Thoracic aorta (tissue), 2 donors: Measurements from ENCODE around the gene HSH2D. TPM values are rescaled to one million over a fixed set of nuclear protein-coding genes. Genes with fewer than 3 reads are reported as not detected.

Experiments
- ATAC-seq: fragments of 150-250 bp; one replicate; pipeline ENCODE4 v1.8.0; 2017; ENCODE audit warnings: low read depth; ENCODE audit not compliant: insufficient number of reproducible peaks, low FRiP score
- DNase-seq: peaks from one replicate; pipeline ENCODE4 v3.0.0-alpha.2; 2020; ENCODE audit warnings: low spot score
- H3K27ac ChIP-seq, 2 donors: fragments of 200-600 bp; sonication (generic); 1 replicate in 1 of 2; 2 replicates in 1 of 2; pipeline ENCODE4 v1.5.1; 2016; ENCODE audit warnings: mild to moderate bottlenecking in 2 of 2, moderate library complexity in 2 of 2
- H3K27me3 ChIP-seq: fragments of 200-600 bp; sonication (generic); replicated peaks from 2 replicates; pipeline ENCODE4 v1.6.0; 2016; ENCODE audit warnings: mild to moderate bottlenecking; ENCODE audit not compliant: insufficient read depth
- H3K36me3 ChIP-seq: fragments of 200-600 bp; sonication (generic); one replicate; pipeline ENCODE4 v1.5.1; 2016
- H3K4me1 ChIP-seq, 2 donors: fragments of 200-600 bp; sonication (generic); 1 replicate in 1 of 2; 2 replicates in 1 of 2; pipeline versions ENCODE4 v1.5.1 to v1.6.0; 2016; ENCODE audit warnings: low read depth in 2 of 2, mild to moderate bottlenecking in 1 of 2; ENCODE audit not compliant: control insufficient read depth in 1 of 2
- H3K4me3 ChIP-seq: fragments of 200-600 bp; sonication (generic); 2 replicates; pipeline ENCODE4 v1.5.1; 2016; ENCODE audit warnings: mild to moderate bottlenecking
- H3K9me3 ChIP-seq: fragments of 200-600 bp; sonication (generic); 2 replicates; pipeline ENCODE4 v1.5.1; 2016
- total RNA-seq, 2 donors: library from RNA; depleted of rRNA; stranded (reverse); fragments of >200 nt; gene quantifications; one replicate each; pipeline versions ENCODE4 v1.1.0 to v1.2.3, GENCODE V29; 2016
- TF ChIP-seq, protein P1 (sequence below): fragments of 200-600 bp; sonication (generic); IDR thresholded peaks from one replicate; pipeline ENCODE4 v1.5.1; 2019; ENCODE audit warnings: antibody characterized with exemption

The HSH2D gene
- total RNA-seq, 2 donors from 2014 or later, result 2.2 TPM; not detected in 1

DNA sequence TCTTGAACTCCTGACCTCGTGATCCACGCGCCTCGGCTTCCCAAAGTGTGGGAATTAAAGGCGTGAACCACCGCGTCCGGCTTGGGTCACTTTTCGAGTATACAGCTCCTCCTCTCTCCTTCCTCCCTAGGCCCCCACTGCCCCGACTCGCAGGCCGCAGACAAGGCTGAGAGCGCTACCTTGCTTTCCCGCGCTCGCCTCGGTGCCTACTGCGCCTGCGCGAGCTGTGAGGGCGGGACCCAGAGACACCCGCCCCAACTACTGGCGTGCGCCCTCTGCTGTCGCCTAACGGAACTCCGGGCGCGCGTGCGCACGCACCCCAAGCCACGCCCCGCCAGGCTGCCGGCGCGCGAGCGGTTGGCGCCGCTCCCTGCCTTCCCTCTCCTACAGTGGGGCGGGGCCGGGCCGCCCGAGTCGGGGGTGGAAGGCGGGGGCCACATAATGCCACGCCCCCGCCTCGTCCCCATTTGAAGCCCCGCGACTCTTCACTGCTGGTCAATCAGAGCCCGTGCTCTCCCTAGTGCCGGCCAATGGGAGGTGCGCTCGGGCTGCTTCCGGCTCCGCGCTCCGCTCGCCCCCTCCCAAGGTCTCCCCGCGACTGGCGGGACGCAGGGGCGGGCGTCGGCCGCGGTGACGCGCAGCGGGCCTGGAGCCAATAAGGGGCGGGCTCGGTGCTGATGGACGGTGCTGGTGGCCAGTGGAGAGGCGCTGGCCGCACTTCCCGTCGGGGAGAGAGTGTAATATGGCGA, 32.2 kb upstream of the HSH2D start, which contains the start of gene RAB8A:
Gene RAB8A (plus strand): TSS at position 730 of the 749 bp plus-strand sequence. CDS start 13 bp downstream, at position 743.
- DNase-seq, result peak; percentile 96
- TF ChIP-seq, protein P1, sequence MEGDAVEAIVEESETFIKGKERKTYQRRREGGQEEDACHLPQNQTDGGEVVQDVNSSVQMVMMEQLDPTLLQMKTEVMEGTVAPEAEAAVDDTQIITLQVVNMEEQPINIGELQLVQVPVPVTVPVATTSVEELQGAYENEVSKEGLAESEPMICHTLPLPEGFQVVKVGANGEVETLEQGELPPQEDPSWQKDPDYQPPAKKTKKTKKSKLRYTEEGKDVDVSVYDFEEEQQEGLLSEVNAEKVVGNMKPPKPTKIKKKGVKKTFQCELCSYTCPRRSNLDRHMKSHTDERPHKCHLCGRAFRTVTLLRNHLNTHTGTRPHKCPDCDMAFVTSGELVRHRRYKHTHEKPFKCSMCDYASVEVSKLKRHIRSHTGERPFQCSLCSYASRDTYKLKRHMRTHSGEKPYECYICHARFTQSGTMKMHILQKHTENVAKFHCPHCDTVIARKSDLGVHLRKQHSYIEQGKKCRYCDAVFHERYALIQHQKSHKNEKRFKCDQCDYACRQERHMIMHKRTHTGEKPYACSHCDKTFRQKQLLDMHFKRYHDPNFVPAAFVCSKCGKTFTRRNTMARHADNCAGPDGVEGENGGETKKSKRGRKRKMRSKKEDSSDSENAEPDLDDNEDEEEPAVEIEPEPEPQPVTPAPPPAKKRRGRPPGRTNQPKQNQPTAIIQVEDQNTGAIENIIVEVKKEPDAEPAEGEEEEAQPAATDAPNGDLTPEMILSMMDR, result peak; percentile 99
- no peaks in the 10 kb centered on the region for H3K9me3 ChIP-seq
- peak; percentile 97 for ATAC-seq
- H3K27ac ChIP-seq, result peak within 1 kb of the TSS; percentile 76 to 95
- no peaks in the 10 kb centered on the region for H3K27me3 ChIP-seq
- peak within 1 kb of the TSS; percentile 87 for H3K4me3 ChIP-seq
- peaks cover 14 to 36% of the 10 kb centered on the region in 2 donors for H3K4me1 ChIP-seq
- no peaks in the 10 kb centered on the region for H3K36me3 ChIP-seq

DNA sequence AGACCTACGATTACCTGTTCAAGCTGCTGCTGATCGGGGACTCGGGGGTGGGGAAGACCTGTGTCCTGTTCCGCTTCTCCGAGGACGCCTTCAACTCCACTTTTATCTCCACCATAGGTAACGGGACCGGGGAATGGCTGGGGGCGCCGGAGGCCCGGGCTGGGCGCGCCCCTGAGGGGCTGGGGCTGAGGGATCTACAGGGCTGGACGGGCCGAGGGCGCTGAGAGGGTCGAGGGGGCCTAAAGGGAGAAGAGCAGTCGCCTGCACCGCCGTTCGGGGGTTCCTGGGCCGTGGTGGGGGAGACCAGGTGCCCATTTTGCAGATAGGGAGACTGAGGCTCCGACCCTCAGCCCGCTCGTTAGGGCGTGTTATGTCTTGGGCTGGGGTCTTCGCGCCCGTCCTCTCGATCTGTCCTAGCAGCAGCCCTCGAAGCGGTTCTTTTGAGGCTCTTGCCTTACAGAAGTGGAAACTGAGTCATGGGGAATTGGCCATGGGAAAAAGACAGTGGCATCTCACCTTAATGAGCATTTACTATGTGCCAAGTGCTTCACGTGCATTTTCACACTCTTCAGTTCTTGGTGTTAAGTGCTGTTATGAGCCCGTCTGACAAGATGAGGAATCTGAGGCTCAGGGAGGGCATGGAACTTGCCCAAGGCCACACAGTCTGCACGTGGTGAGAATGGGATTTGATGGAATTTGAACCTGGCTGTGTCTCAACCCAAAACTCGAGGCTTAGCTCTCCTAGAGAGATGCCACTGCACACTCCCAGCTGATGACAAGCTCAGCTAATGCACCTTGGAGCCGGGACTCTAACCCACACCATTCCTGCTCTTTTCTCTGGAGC, 31.4 kb upstream of the HSH2D start:
- Histone ChIP-seq H3K4me3 (peak overlapping the region; percentile 87), H3K36me3 (no peaks in the 10 kb centered on the region), H3K9me3 (no peaks in the 10 kb centered on the region), H3K4me1 (peaks cover 14 to 36% of the 10 kb centered on the region in 2 donors), H3K27ac (peak overlapping the region; percentile 76 to 95), H3K27me3 (no peaks in the 10 kb centered on the region)
- TF ChIP-seq, protein P1, result no peak
- ATAC-seq, result no peak
- no peak for DNase-seq

DNA sequence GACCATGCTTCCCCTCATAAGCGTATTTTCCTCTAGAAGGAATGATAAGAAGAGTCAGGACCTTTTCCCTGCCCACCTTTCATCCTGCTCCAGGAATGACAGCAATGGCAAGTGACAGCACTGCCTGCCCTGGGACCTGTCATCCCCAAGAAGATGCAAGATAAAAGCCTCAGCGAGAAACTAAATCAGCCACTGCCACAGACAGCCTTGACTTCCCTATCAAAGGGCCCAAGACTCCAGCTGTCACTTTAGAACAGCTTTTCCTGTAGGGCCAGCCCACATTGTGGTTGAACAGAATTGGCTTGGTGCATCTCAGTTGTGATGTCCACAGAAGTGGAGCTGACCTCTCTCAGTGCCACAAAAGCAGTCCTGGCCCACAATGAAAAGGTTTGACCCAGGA, 30.7 kb upstream of the HSH2D start:
- Histone ChIP-seq H3K36me3 (peaks cover 2% of the 10 kb centered on the region), H3K27me3 (no peaks in the 10 kb centered on the region), H3K4me3 (peak overlapping the region; percentile 87), H3K9me3 (no peaks in the 10 kb centered on the region), H3K4me1 (peaks cover 14 to 36% of the 10 kb centered on the region in 2 donors), H3K27ac (no peak overlapping the region)
- TF ChIP-seq, protein P1, result no peak
- ATAC-seq, result no peak
- DNase-seq, result no peak

DNA sequence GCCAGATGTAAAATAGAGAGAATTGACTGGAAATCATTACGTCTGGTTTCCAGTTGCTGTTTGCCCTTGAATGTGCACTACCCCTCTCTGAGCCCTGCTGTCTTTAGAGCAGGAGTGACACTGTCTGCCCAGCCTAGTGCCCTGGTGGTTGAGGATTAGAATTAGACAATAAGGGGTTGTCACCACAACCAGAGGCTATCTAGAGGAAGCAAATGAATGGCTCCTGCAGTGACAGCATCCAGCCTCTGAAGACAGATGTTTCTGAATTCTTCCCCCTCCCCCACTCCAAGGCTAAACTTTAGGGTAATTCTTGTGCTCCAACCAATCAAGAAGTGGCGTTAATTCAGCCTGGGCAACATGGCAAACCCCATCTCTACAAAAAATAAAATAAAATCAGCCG, 29.8 kb upstream of the HSH2D start:
- no peak for ATAC-seq
- no peak overlapping the region for H3K27ac ChIP-seq
- TF ChIP-seq, protein P1, result no peak
- no peak for DNase-seq
- H3K9me3 ChIP-seq, result no peaks in the 10 kb centered on the region
- H3K4me1 ChIP-seq, result peaks cover 14 to 36% of the 10 kb centered on the region in 2 donors
- H3K36me3 ChIP-seq, result peaks cover 10% of the 10 kb centered on the region
- no peaks in the 10 kb centered on the region for H3K27me3 ChIP-seq
- no peak overlapping the region for H3K4me3 ChIP-seq
